NCI-H1694 treated with DMSO at 0.1 percent for 48 hours (cell line): Measurements from ENCODE around the gene FLRT2.

Experiments used
- DNase-seq: peaks from one replicate; lab custom pipeline; 2025; lab: John Stamatoyannopoulos, UW

The FLRT2 gene

GRCh38 chr14:85564841-85565527 is 35.0 kb downstream of the FLRT2 start:
- no peak for DNase-seq

DNA sequence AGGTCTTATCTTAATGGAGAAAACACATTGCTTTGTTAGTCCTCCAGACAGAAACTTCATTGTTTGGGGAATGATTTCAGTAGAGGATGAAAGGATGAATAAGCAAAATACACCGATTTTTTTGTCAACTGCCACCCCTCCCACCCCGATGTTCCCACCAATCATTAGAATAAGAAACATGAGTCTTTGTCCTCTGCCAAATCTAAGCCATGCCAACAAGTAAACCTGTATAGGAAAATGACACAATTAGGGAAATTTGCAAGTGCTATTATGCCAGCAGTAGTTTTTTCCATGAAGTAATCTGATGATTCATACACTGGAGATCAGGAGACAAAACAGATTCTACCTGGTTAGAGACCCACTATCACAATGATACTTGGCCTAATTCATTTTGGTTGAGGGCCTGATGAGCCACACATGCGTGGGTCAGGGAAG is 35.9 kb downstream of the FLRT2 start:
- DNase-seq: no peak

DNA sequence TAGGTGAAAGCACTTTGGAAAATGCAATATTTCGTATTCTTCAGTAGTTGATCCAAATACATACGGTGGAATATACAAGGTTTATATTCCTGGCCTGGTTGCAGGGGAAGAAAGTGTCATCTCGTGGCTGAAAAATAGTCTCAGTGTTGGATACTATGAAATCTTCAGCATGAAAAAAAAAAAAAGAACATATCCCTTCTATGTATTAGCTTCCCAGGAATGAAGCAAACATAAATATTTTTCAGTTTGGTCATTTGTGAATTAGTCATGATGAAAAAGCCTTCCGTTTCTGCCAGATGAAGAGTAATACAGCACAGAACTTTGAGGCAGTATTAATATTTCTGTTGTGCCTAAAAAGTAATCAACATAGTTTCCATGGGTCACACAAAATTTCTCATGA is 36.7 kb downstream of the FLRT2 start:
- no peak for DNase-seq

DNA sequence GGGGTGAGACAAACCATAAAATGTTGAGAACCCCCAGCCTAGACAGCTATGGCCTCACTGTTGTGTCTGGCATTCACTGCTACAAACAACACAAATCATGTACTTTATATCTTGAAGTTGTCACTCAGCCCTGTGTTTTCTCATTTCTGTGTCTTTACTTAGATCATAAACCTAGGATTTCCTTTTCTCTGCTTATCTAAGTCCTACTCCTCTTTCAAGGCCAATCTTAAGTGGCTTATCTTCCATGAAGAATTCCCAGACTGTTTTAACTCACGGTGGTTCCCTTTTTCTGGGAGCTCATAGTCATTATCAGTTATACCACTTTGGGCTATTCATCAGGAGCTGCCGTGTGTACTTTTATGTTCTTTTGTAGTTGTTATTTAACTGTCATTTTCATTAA is 42.1 kb downstream of the FLRT2 start:
- no peak for DNase-seq

GRCh38 chr14:85572845-85573244 is 42.9 kb downstream of the FLRT2 start:
- no peak for DNase-seq

DNA sequence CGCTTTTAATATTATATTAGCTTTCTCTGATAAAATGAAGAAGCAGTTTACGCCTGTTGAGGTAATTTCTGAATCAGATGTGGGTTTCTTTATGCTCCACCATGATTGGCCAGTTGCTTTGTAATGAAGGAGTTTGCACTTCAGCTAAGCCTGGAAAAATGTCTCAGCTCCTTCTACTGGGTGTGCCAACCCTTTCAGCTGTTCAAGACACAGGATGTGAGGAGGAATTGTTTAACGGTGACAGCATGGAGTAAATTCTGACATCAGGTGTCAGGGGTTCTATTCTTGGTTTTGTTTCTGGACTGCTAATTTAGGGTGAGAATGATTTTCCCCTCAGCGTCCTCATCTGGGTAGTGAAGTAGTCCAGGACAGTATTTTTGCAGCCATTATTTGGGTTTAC is 43.5 kb downstream of the FLRT2 start:
- DNase-seq: no peak

GRCh38 chr14:85574853-85575616 is 45.1 kb downstream of the FLRT2 start:
- DNase-seq: no peak

- no peak for DNase-seq
These were observed 45.6 kb downstream of the FLRT2 start for GRCh38 chr14:85575617-85575898.

GRCh38 chr14:85576218-85576617 is 46.3 kb downstream of the FLRT2 start:
- no peak for DNase-seq

GRCh38 chr14:85576848-85577542 is 47.1 kb downstream of the FLRT2 start:
- DNase-seq: no peak

- no peak for DNase-seq
These were observed 47.7 kb downstream of the FLRT2 start for GRCh38 chr14:85577543-85578114.

- no peak for DNase-seq
These were observed 48.4 kb downstream of the FLRT2 start for GRCh38 chr14:85578357-85578756.

DNA sequence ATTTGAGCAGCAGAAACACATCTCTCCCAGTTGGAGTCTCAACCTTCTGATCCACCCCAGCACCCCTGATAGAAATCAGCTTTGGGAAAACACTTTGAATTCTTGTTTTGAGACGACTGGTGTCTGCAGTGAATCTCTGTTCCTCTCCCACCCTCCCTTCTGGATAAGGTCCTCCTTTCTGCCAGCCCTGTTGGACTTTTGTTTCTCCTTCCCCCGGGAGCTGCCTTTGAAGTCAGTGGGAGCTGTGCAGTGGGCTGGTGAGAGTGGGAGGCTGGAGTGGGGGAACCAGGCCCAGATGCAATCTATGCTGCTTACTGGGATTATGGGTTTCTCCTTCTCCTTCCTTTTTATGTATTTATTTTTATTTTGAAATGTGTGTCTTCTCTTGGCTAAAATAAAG is 49.0 kb downstream of the FLRT2 start:
- DNase-seq: no peak

DNA sequence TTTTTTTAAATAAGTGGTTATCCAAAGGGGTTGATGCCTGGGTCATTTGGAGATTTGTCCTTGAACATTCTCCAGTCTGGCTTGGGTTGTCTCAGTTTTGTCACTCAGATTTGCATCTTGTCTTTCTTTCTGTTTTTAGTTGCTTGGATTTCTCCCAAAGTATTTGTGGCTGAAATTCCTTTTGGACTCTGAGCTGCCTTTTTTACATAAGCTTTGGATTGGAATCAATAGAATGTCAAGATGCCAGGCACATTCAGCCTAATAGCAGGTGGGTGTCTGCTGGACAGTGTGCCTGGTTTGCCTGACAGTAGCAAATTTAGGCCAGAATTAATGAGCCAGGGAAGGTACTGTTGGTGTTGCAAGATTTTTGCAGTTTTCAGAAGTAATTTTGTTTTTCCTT is 50.0 kb downstream of the FLRT2 start:
- DNase-seq: no peak

GRCh38 chr14:85580536-85581140 is 50.7 kb downstream of the FLRT2 start:
- no peak for DNase-seq

DNA sequence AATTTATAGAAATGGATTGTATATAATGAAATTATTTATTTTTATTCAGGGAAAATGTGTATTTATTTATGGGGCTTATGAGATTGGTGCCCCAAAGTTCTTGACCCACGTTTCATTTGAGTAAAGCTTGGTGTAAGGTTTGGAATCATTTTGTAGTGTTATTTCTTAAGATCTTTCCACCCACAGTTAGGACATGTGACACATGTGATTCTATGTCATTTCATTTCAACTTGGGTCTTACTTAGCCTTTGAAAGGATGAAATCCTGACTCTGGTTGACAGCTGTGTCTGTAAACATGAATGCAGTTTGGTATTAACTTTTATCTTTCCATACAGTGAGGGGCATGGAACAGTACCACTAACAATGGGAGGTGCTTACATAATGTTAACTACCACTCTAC is 51.7 kb downstream of the FLRT2 start:
- no peak for DNase-seq

- DNase-seq: no peak
These were observed 53.4 kb downstream of the FLRT2 start for GRCh38 chr14:85583380-85583779.

DNA sequence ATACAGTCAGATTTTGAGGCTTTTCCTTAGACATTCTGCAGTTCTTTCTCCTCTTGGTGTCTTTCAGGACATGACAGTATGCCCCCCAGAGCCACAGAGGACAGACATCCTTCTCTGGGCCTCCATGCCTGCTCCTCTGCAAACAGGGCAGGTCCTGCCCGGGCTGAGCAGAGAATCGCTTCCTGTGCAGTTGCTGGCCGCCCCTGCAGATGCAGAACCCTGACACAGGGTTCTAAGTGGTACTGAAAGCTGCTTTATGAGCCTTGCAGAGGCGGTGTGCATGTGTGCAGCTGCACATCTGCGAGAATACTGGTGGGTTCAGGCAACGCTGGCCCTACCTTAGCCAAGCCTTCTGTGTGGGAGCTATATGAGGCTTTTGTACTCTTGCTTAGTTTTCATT is 54.5 kb downstream of the FLRT2 start:
- DNase-seq: no peak

DNA sequence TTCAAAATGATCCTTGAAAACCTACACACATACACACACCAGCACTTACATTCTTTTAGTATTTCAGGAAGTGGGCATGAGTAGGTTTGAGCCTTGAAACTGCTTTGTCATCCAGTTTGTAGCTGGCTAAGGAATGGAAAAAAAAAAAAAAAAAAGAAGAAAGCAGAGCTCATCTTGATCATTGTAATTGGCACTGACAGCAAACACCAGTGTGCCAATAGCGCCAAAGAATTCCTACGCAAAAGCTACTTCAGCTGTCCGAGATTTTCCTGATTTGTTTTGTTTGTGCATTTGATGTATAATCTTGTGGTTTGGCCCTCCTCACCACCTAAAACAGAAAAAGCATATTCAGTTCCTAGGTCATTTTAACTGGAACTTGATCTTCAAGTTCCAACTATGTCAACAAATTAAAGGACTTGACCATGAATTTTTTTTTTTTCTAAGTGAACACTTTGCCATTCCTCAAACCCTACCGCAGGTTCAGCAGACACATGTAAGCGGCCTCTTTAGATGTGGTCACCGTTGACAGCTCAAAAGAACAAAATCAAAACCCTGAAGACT is 57.3 kb downstream of the FLRT2 start:
- no peak for DNase-seq

DNA sequence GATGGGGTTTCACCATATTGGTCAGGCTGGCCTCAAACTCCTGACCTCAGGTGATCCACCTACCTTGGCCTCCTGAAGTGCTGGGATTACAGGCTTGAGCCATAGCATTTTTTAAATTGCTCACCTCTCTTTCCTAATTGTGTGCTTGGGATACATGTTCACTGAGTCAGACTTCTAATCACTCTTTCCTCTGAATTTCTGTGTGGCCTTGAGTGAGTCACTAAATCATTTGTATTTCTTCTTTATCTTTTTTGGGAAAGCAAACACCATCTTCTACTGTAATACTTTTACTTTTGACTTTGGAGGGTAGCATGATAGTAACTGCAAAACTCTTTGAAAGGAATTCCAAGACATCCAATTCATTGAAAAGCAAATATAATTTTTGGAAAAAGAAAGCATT is 60.8 kb downstream of the FLRT2 start:
- DNase-seq: no peak

DNA sequence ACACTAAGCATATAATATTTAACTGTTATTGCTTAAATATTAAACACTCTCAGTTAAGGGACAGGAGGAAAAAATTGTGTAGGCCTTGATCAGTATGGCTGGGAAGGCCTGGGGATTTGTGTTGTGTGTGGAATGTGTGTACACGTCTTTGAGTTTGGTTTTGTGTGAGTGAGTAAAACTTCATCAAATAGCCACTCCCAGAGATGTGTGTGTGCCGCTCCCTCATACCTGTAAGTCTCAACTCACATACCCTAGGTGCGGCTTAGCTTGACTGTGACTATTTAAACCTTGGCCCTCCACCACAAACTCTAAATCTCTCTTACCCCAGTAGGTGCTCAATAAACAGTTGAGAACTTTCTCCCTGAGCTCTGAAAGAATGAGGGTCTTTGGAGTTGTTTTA is 64.3 kb downstream of the FLRT2 start:
- DNase-seq: no peak

DNA sequence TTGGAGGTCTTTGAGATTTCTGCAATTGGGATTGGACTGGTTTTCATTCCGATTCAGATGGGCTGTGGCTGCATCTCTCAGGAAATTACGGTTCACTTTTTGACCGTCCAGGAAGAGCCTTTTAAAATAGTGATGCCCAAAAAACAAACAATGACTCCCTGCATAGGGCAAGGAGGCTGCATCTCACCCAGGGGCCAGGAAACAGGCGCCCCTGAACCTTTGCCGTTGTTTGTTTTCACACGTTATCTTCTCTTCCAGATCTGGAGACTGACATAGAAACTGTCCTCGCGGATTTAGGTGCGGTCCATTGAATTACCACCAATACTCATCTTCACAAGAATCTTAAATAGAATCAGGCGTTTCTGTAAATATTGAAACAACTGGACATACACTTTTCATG is 66.0 kb downstream of the FLRT2 start:
- no peak for DNase-seq
